Progenitor cell of endocrine pancreas (in vitro differentiated cells): ENCODE results near the gene RNF17. TPM values are rescaled to one million over a fixed set of nuclear protein-coding genes. Genes with fewer than 3 reads are reported as not detected.
"Not testable (repeated sequence)": the region's sequence is repeated elsewhere in the genome, so short reads cannot be mapped to it uniquely, and the experiment has no call there.

Experiments used
- DNase-seq: peaks from one replicate; pipeline ENCODE4 v3.0.0; 2021; ENCODE audit warnings: low spot score; ENCODE audit not compliant: unreplicated experiment
- H3K27ac Mint-ChIP-seq: 2 replicates; pipeline ENCODE4 v1.8.0; 2021; ENCODE audit warnings: mild to moderate bottlenecking, moderate library complexity, mixed read lengths
- H3K27me3 Mint-ChIP-seq: 2 replicates; pipeline ENCODE4 v1.8.0; 2021; ENCODE audit warnings: mixed read lengths
- H3K36me3 Mint-ChIP-seq: 2 replicates; pipeline ENCODE4 v1.8.0; 2022; ENCODE audit warnings: mixed read lengths; ENCODE audit not compliant: insufficient read depth
- H3K4me1 Mint-ChIP-seq: 2 replicates; pipeline ENCODE4 v1.8.0; 2021; ENCODE audit warnings: low read depth, mixed read lengths
- H3K4me3 Mint-ChIP-seq: 2 replicates; pipeline ENCODE4 v1.8.0; 2021; ENCODE audit warnings: low read depth, mild to moderate bottlenecking, moderate library complexity, mixed read lengths
- H3K9me3 Mint-ChIP-seq: 2 replicates; pipeline ENCODE4 v1.8.0; 2021; ENCODE audit warnings: low read depth, mixed read lengths
- total RNA-seq: library from RNA; stranded (reverse); gene quantifications from 2 replicates; pipeline ENCODE4 v1.2.1, GENCODE V29; 2021
- TF ChIP-seq, protein P1 (sequence below): fragments of 200-600 bp; sonication (generic); IDR thresholded peaks from one replicate; pipeline ENCODE4 v1.5.0; 2021; ENCODE audit warnings: antibody characterized with exemption, mild to moderate bottlenecking; ENCODE audit not compliant: unreplicated experiment

The RNF17 gene
- total RNA-seq, 1 donor from 2014 or later = not detected

DNA sequence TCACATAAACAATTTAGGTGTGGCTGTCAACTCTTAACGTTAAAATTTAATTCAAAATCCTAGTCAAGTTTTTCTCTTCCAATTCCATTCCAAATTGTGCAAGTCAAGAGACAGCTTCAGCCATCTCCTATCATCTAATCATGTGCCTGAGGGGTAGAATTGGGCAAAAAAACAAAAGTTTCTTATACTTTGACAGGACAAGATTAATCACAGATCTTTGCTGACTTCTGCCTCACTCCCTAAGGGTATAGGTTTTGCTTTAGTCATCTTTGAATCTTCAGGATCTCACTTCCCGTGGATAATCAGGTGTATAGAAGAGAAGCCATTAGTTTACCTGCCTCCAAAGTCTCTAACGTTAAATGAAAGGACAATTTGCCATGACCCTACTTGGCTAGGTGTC lies 24.6 kb downstream of the RNF17 start:
- Mint-ChIP-seq H3K4me1 (no peaks in the 10 kb centered on the region), H3K36me3 (peaks cover 2% of the 10 kb centered on the region), H3K27ac (no peak overlapping the region), H3K9me3 (peaks cover 9% of the 10 kb centered on the region), H3K4me3 (no peak overlapping the region), H3K27me3 (peaks cover 4% of the 10 kb centered on the region)
- TF ChIP-seq, protein P1, sequence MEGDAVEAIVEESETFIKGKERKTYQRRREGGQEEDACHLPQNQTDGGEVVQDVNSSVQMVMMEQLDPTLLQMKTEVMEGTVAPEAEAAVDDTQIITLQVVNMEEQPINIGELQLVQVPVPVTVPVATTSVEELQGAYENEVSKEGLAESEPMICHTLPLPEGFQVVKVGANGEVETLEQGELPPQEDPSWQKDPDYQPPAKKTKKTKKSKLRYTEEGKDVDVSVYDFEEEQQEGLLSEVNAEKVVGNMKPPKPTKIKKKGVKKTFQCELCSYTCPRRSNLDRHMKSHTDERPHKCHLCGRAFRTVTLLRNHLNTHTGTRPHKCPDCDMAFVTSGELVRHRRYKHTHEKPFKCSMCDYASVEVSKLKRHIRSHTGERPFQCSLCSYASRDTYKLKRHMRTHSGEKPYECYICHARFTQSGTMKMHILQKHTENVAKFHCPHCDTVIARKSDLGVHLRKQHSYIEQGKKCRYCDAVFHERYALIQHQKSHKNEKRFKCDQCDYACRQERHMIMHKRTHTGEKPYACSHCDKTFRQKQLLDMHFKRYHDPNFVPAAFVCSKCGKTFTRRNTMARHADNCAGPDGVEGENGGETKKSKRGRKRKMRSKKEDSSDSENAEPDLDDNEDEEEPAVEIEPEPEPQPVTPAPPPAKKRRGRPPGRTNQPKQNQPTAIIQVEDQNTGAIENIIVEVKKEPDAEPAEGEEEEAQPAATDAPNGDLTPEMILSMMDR = no peak
- DNase-seq = no peak

DNA sequence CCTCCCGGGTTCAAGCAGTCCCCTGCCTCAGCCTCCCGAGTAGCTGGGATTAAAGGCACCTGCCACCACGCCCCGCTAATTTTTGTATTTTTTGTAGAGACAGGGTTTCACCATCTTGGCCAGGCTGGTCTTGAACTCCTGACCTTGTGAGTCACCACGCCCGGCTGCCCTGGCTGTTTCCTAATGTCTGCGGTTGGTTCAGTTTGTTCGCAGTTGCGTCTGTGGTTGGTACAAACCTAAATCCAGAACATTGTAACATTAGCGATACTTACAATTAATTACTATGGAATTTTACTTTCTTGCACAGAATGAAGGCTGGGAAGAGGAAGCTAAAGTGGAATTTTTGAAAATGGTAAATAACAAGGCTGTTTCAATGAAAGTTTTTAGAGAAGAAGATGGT lies 38.1 kb downstream of the RNF17 start:
- H3K9me3 Mint-ChIP-seq = no peaks in the 10 kb centered on the region
- TF ChIP-seq, protein P1 = no peak
- H3K27me3 Mint-ChIP-seq = no peaks in the 10 kb centered on the region
- H3K36me3 Mint-ChIP-seq = no peaks in the 10 kb centered on the region
- no peak overlapping the region for H3K4me3 Mint-ChIP-seq
- H3K4me1 Mint-ChIP-seq = peaks cover 5% of the 10 kb centered on the region
- no peak overlapping the region for H3K27ac Mint-ChIP-seq
- DNase-seq = no peak

GRCh38 chr13:24821207-24821606 lies 57.2 kb downstream of the RNF17 start:
- H3K4me3 Mint-ChIP-seq = no peak overlapping the region
- TF ChIP-seq, protein P1 = no peak
- no peaks in the 10 kb centered on the region for H3K4me1 Mint-ChIP-seq
- H3K27ac Mint-ChIP-seq = no peak overlapping the region
- H3K9me3 Mint-ChIP-seq = peaks cover 14% of the 10 kb centered on the region
- no peak for DNase-seq
- peaks cover 2% of the 10 kb centered on the region for H3K36me3 Mint-ChIP-seq
- H3K27me3 Mint-ChIP-seq = no peaks in the 10 kb centered on the region

- Mint-ChIP-seq H3K9me3 (peaks cover 14% of the 10 kb centered on the region), H3K27me3 (no peaks in the 10 kb centered on the region), H3K4me1 (no peaks in the 10 kb centered on the region), H3K36me3 (peaks cover 2% of the 10 kb centered on the region), H3K4me3 (no peak overlapping the region), H3K27ac (no peak overlapping the region)
- TF ChIP-seq, protein P1 = no peak
- DNase-seq = no peak
Measured at GRCh38 chr13:24822640-24823039, 58.7 kb downstream of the RNF17 start.

DNA sequence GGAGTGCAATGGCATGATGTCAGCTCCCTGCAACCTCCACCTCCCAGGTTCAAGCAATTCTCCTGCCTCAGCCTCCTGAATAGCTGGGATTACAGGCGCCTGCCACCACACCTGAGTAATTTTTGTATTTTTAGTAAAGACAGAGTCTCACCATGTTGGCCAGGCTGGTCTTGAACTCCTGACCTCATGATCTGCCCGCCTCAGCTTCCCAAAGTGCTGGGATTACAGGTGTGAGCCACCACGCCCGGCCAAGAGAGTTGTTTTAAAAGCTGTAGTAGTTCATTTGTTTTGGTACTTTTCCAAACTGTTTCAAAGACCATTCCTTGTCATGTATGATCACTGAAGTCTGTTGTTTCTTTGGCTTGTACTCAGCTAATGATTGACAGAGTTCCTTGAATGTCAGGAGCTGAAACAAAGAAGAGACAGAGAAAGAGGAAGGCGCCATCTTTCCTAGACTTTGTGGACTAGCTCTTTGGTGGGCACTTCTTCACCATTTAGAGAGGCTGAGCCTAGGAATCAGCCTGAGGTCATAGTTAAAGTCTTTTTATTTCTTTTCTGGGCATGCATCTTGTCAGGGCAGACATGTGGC lies 59.2 kb downstream of the RNF17 start:
- not testable (repeated sequence) for H3K27me3 Mint-ChIP-seq, H3K4me3 Mint-ChIP-seq, DNase-seq, H3K27ac Mint-ChIP-seq, H3K36me3 Mint-ChIP-seq, H3K4me1 Mint-ChIP-seq
- H3K9me3 Mint-ChIP-seq = peaks cover 14% of the 10 kb centered on the region

GRCh38 chr13:24827799-24828198 lies 63.8 kb downstream of the RNF17 start:
- no peak overlapping the region for H3K4me3 Mint-ChIP-seq
- no peak overlapping the region for H3K27ac Mint-ChIP-seq
- DNase-seq = no peak
- TF ChIP-seq, protein P1 = no peak
- H3K27me3 Mint-ChIP-seq = no peaks in the 10 kb centered on the region
- H3K4me1 Mint-ChIP-seq = no peaks in the 10 kb centered on the region
- no peaks in the 10 kb centered on the region for H3K36me3 Mint-ChIP-seq
- H3K9me3 Mint-ChIP-seq = no peaks in the 10 kb centered on the region
